Heart left ventricle (tissue), 13 donors: ENCODE measurements around the gene THAP4.

Source experiments
- POLR2A ChIP-seq, 2 donors: fragments of 450-650 bp; IDR thresholded peaks; one replicate each; pipeline ENCODE4 v1.6.1; 2017; ENCODE audit warnings: antibody characterized with exemption in 2 of 2, mild to moderate bottlenecking in 2 of 2, moderate library complexity in 2 of 2
- TF ChIP-seq, protein P1 (sequence below), 12 donors: fragments of 200-600 bp; sonication (generic) in 4 of 12; IDR thresholded peaks; one replicate each; pipeline versions ENCODE4 v1.5.0 to v1.8.0; 2018 to 2022; ENCODE audit warnings: antibody characterized with exemption in 12 of 12, mild to moderate bottlenecking in 5 of 12
- donor health status: ischemic (EF 13 %, LVEDD 7.1; RV severe dilation, severe dysfunction).
- donor health status: DM: no; HTN: yes; CAD: no.
- donor health status: DM: no; HTN: no; CAD: no.
- donor health status: ischemic (EF 25% LVEDD 6.9; RV normal size, moderate dysfunction).
- donor health status: ischemic (EF 25% LVEDD 5.7; RV mildly dilated, moderate dysfunction).
- donor health status: ischemic (EF 35%, LVEDD 5.7; RV mildly dilated, moderate dysfunction).
- donor health status: nonischemic (EF 11% LVEDD 7.7; RV severe dilation, severe dysfunction).
- donor health status: DM: yes; HTN: yes; CAD: no.
- donor health status: PGD.
- donor health status: ischemic (EF 29% LVEDD 5.4; RV normal size, mild dysfunction).
- donor health status: nonischemic (EF 23%, LVEDD 6.1; RV moderate dilation, normal function).

- TF ChIP-seq, protein P1, sequence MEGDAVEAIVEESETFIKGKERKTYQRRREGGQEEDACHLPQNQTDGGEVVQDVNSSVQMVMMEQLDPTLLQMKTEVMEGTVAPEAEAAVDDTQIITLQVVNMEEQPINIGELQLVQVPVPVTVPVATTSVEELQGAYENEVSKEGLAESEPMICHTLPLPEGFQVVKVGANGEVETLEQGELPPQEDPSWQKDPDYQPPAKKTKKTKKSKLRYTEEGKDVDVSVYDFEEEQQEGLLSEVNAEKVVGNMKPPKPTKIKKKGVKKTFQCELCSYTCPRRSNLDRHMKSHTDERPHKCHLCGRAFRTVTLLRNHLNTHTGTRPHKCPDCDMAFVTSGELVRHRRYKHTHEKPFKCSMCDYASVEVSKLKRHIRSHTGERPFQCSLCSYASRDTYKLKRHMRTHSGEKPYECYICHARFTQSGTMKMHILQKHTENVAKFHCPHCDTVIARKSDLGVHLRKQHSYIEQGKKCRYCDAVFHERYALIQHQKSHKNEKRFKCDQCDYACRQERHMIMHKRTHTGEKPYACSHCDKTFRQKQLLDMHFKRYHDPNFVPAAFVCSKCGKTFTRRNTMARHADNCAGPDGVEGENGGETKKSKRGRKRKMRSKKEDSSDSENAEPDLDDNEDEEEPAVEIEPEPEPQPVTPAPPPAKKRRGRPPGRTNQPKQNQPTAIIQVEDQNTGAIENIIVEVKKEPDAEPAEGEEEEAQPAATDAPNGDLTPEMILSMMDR (IDR thresholded peaks at IDR 0.05): no peak
- TF ChIP-seq POLR2A (IDR thresholded peaks at IDR 0.05): no peak
Measured at GRCh38 chr2:241554610-241555322, 82.2 kb downstream of the THAP4 start.
